Neural cell (in vitro differentiated cells): ENCODE data around the gene GTF2IRD1.

Source experiments
- EP300 ChIP-seq: fragments of 450-650 bp; conservative IDR thresholded peaks from 2 replicates; pipeline ENCODE4 v1.6.1; 2014; ENCODE audit warnings: antibody characterized with exemption, mild to moderate bottlenecking, moderate library complexity; ENCODE audit not compliant: poor library complexity, severe bottlenecking
- EZH2 ChIP-seq: fragments of 200-600, 300-800 bp; shearing (Covaris generic), sonication (generic); IDR thresholded peaks from 2 replicates; pipeline ENCODE4 v1.6.1; 2014; ENCODE audit warnings: antibody characterized with exemption, low read length, borderline replicate concordance, mild to moderate bottlenecking; ENCODE audit not compliant: insufficient read depth, poor library complexity, severe bottlenecking
- MXI1 ChIP-seq: fragments of 450-650 bp; conservative IDR thresholded peaks from 2 replicates; pipeline ENCODE4 v1.6.1; 2014; ENCODE audit warnings: antibody characterized with exemption, mild to moderate bottlenecking; ENCODE audit not compliant: poor library complexity, severe bottlenecking
- POLR2AphosphoS5 ChIP-seq: IDR thresholded peaks from 2 replicates; pipeline ENCODE4 v1.6.1; 2012
- SMC3 ChIP-seq: fragments of 450-650 bp; conservative IDR thresholded peaks from 2 replicates; pipeline ENCODE4 v1.6.1; 2014; ENCODE audit warnings: antibody characterized with exemption, mild to moderate bottlenecking, moderate library complexity; ENCODE audit not compliant: poor library complexity
- TAF1 ChIP-seq: IDR thresholded peaks from 2 replicates; pipeline ENCODE4 v1.6.1; 2012; ENCODE audit warnings: low read depth
- TF ChIP-seq, protein P1 (sequence below): fragments of 450-650 bp; IDR thresholded peaks from 2 replicates; pipeline ENCODE4 v1.5.1; 2014; ENCODE audit warnings: antibody characterized with exemption, mild to moderate bottlenecking, moderate library complexity; ENCODE audit not compliant: poor library complexity, severe bottlenecking
- TF ChIP-seq, protein P2 (sequence below): IDR thresholded peaks from 2 replicates; pipeline ENCODE4 v1.6.1; 2012; ENCODE audit warnings: borderline replicate concordance

DNA sequence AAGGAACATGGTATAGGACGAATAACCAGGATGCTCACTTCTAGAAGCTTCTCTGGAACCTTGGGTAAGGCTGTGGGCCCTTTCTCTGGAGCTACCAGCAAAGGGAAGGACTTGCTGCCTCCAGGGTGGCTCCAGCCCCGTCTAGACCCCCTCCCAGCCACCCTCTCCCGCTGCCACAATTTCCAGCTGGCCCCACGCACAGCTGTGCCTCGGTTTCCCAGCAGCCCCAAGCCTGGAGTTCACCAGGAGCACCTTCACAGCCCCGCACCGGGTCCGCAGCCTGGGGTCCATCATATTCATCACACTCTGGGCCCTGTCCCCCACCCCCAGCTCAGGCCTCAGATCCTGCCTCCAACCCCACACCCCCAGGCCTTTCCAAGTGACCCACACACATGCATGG is 35.6 kb upstream of the GTF2IRD1 start:
- TF ChIP-seq EZH2: no peak
- TF ChIP-seq TAF1: no peak
- TF ChIP-seq POLR2AphosphoS5: no peak
- TF ChIP-seq SMC3: no peak
- TF ChIP-seq, protein P1, sequence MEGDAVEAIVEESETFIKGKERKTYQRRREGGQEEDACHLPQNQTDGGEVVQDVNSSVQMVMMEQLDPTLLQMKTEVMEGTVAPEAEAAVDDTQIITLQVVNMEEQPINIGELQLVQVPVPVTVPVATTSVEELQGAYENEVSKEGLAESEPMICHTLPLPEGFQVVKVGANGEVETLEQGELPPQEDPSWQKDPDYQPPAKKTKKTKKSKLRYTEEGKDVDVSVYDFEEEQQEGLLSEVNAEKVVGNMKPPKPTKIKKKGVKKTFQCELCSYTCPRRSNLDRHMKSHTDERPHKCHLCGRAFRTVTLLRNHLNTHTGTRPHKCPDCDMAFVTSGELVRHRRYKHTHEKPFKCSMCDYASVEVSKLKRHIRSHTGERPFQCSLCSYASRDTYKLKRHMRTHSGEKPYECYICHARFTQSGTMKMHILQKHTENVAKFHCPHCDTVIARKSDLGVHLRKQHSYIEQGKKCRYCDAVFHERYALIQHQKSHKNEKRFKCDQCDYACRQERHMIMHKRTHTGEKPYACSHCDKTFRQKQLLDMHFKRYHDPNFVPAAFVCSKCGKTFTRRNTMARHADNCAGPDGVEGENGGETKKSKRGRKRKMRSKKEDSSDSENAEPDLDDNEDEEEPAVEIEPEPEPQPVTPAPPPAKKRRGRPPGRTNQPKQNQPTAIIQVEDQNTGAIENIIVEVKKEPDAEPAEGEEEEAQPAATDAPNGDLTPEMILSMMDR: no peak
- TF ChIP-seq EP300: no peak
- TF ChIP-seq, protein P2, sequence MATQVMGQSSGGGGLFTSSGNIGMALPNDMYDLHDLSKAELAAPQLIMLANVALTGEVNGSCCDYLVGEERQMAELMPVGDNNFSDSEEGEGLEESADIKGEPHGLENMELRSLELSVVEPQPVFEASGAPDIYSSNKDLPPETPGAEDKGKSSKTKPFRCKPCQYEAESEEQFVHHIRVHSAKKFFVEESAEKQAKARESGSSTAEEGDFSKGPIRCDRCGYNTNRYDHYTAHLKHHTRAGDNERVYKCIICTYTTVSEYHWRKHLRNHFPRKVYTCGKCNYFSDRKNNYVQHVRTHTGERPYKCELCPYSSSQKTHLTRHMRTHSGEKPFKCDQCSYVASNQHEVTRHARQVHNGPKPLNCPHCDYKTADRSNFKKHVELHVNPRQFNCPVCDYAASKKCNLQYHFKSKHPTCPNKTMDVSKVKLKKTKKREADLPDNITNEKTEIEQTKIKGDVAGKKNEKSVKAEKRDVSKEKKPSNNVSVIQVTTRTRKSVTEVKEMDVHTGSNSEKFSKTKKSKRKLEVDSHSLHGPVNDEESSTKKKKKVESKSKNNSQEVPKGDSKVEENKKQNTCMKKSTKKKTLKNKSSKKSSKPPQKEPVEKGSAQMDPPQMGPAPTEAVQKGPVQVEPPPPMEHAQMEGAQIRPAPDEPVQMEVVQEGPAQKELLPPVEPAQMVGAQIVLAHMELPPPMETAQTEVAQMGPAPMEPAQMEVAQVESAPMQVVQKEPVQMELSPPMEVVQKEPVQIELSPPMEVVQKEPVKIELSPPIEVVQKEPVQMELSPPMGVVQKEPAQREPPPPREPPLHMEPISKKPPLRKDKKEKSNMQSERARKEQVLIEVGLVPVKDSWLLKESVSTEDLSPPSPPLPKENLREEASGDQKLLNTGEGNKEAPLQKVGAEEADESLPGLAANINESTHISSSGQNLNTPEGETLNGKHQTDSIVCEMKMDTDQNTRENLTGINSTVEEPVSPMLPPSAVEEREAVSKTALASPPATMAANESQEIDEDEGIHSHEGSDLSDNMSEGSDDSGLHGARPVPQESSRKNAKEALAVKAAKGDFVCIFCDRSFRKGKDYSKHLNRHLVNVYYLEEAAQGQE: no peak
- TF ChIP-seq MXI1: no peak
